Measurements from ENCODE around the gene FBXO45. TPM values are rescaled to one million over a fixed set of nuclear protein-coding genes. Genes with fewer than 3 reads are reported as not detected.
"Not testable (repeated sequence)": the region's sequence is repeated elsewhere in the genome, so short reads cannot be mapped to it uniquely, and the experiment has no call there.

The FBXO45 gene
- total RNA-seq, 2 donors from 2014 or later, result 2.0 to 9.7 TPM

DNA sequence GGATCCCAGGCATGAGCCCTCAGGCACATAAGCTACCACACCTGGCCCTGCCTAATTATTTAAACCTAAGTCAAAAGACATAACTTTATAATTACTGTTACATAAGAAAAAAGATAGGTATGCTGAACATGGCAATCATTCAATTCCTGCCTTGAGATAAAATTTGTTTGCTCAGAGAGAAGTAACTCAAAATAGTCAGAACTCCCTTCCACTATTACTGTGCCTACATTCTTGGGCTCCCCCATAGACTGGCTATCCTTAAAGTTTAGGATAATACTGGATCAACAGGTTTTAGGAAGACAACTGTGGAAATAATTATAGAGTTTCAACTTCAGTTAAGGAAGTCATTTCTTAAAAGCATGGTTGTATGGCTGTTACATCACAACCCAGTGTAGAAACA, 10.0 kb upstream of the FBXO45 start:
- H3K9me3 ChIP-seq, result no peaks in the 10 kb centered on the region
- no peaks in the 10 kb centered on the region for H3K27me3 ChIP-seq (replicated peaks; ENCODE audit: insufficient read depth)
- H3K36me3 ChIP-seq, result peaks cover 6% of the 10 kb centered on the region
- no peak for ATAC-seq (ENCODE audit: insufficient number of reproducible peaks, low FRiP score, low read depth)
- no peak overlapping the region for H3K4me3 ChIP-seq
- no peak overlapping the region for H3K27ac ChIP-seq
- no peak for DNase-seq (ENCODE audit: low spot score)
- H3K4me1 ChIP-seq (ENCODE audit: control insufficient read depth in 1 of 2, low read depth in 2 of 2), result no peaks in the 10 kb centered on the region
- no peak for TF ChIP-seq CTCF (IDR thresholded peaks at IDR 0.05)

- H3K9me3 ChIP-seq, result no peaks in the 10 kb centered on the region
- peaks cover 6% of the 10 kb centered on the region for H3K36me3 ChIP-seq
- no peaks in the 10 kb centered on the region for H3K4me1 ChIP-seq (ENCODE audit: control insufficient read depth in 1 of 2, low read depth in 2 of 2)
- ATAC-seq (ENCODE audit: insufficient number of reproducible peaks, low FRiP score, low read depth) (no peak), DNase-seq (ENCODE audit: low spot score) (no peak)
- H3K27me3 ChIP-seq (replicated peaks; ENCODE audit: insufficient read depth), result no peaks in the 10 kb centered on the region
- no peak for TF ChIP-seq CTCF (IDR thresholded peaks at IDR 0.05)
- no peak overlapping the region for H3K27ac ChIP-seq
- H3K4me3 ChIP-seq, result no peak overlapping the region
Observed at GRCh38 chr3:196559826-196560225, 8.6 kb upstream of the FBXO45 start.

DNA sequence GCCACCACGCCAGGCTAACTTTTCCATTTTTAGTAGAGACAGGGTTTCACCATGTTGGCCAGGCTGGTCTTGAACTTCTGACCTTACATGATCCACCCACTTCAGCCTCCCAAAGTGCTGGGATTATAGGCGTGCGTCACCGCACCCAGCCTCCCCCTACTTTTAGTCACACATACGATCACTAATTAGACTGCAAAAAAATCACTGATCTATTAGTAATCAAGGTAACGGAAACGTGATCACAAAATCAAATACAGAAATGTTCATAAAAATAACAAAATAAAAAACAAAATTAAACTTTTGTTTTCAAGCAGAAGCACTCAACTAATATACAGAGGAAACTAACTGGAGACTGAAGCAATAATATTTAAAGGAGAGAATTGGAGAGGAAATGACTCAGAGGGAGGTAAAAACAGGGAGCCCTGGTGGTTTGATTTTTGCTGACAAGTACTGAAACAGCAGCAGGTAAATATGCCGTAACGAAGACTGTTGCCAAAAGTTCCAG, 4.7 kb upstream of the FBXO45 start:
- Histone ChIP-seq H3K9me3 (no peaks in the 10 kb centered on the region), H3K4me1 (ENCODE audit: control insufficient read depth in 1 of 2, low read depth in 2 of 2) (peaks cover 5 to 9% of the 10 kb centered on the region in 2 donors), H3K27me3 (replicated peaks; ENCODE audit: insufficient read depth) (no peaks in the 10 kb centered on the region), H3K36me3 (peaks cover 6% of the 10 kb centered on the region), H3K27ac (no peak overlapping the region), H3K4me3 (no peak overlapping the region)
- TF ChIP-seq CTCF (IDR thresholded peaks at IDR 0.05), result no peak
- no peak for DNase-seq (ENCODE audit: low spot score)
- ATAC-seq (ENCODE audit: insufficient number of reproducible peaks, low FRiP score, low read depth), result no peak

- Histone ChIP-seq H3K4me1 (ENCODE audit: control insufficient read depth in 1 of 2, low read depth in 2 of 2) (peaks cover 15 to 21% of the 10 kb centered on the region in 2 donors), H3K4me3 (peak overlapping the region; percentile 90), H3K9me3 (no peaks in the 10 kb centered on the region), H3K27ac (peak overlapping the region; percentile 31 to 52), H3K27me3 (replicated peaks; ENCODE audit: insufficient read depth) (no peaks in the 10 kb centered on the region), H3K36me3 (no peaks in the 10 kb centered on the region)
- no peak for TF ChIP-seq CTCF (IDR thresholded peaks at IDR 0.05)
- ATAC-seq (ENCODE audit: insufficient number of reproducible peaks, low FRiP score, low read depth), result no peak
- DNase-seq (ENCODE audit: low spot score), result no peak
Observed at GRCh38 chr3:196569003-196569516, 600 bp downstream of the FBXO45 start.

GRCh38 chr3:196570332-196570731, 1.9 kb downstream of the FBXO45 start:
- H3K4me1 ChIP-seq (ENCODE audit: control insufficient read depth in 1 of 2, low read depth in 2 of 2), result peaks cover 15 to 21% of the 10 kb centered on the region in 2 donors
- not testable (repeated sequence) for H3K9me3 ChIP-seq; H3K27me3 ChIP-seq (replicated peaks; ENCODE audit: insufficient read depth); DNase-seq (ENCODE audit: low spot score); H3K4me3 ChIP-seq; H3K27ac ChIP-seq; H3K36me3 ChIP-seq; ATAC-seq (ENCODE audit: insufficient number of reproducible peaks, low FRiP score, low read depth)

- Histone ChIP-seq H3K9me3 (no peaks in the 10 kb centered on the region), H3K27ac (no peak overlapping the region), H3K27me3 (replicated peaks; ENCODE audit: insufficient read depth) (no peaks in the 10 kb centered on the region), H3K4me1 (ENCODE audit: control insufficient read depth in 1 of 2, low read depth in 2 of 2) (peaks cover 14 to 19% of the 10 kb centered on the region in 2 donors), H3K36me3 (peaks cover under 1% of the 10 kb centered on the region), H3K4me3 (no peak overlapping the region)
- DNase-seq (ENCODE audit: low spot score) (no peak), ATAC-seq (ENCODE audit: insufficient number of reproducible peaks, low FRiP score, low read depth) (no peak)
- no peak for TF ChIP-seq CTCF (IDR thresholded peaks at IDR 0.05)
Observed at GRCh38 chr3:196572389-196572788, 3.9 kb downstream of the FBXO45 start.
